Measurements from ENCODE around the gene ATF7. TPM values are rescaled to one million over a fixed set of nuclear protein-coding genes. Genes with fewer than 3 reads are reported as not detected.

ATF7 gene
- total RNA-seq, 1 experiment from 2014 or later, result 26.9 TPM

DNA sequence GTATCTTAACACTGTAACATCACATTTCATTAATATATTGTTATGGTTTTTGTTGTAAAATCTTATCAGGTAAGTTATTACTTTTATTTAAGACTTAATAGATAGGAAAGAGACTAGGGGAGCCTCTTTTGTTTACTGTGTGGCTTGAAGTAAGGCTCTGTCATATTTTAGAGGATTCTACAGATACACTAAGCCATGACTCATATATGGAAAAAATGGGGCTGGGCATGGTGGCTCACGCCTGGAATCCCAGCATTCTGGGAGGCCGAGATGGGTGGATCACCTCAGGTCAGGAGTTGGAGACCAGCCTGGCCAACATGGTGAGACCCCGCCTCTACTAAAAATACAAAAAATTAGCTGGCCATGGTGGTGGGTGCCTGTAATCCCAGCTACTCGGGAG, 95.3 kb downstream of the ATF7 start:
- Mint-ChIP-seq H3K36me3 (ENCODE audit: insufficient read depth, unreplicated experiment) (peaks cover 22% of the 10 kb centered on the region), H3K4me1 (ENCODE audit: low read depth, unreplicated experiment) (no peaks in the 10 kb centered on the region), H3K4me3 (ENCODE audit: unreplicated experiment) (no peak overlapping the region), H3K27me3 (ENCODE audit: insufficient read depth, unreplicated experiment) (no peaks in the 10 kb centered on the region), H3K27ac (ENCODE audit: unreplicated experiment) (no peak overlapping the region), H3K9me3 (ENCODE audit: unreplicated experiment) (no peaks in the 10 kb centered on the region)
- no peak overlapping the region for H3K4me3 ChIP-seq (ENCODE audit: low read depth, low read length)
- ChIA-PET CTCF (no interaction called here), POLR2A (no interaction called here)
- no peaks in the 10 kb centered on the region for H3K9me3 ChIP-seq
- DNase-seq, result no peak
- no peaks in the 10 kb centered on the region for H3K4me1 ChIP-seq
- BruUV-seq (replicated peaks), result no TSS peak
- TF ChIP-seq, protein P1, sequence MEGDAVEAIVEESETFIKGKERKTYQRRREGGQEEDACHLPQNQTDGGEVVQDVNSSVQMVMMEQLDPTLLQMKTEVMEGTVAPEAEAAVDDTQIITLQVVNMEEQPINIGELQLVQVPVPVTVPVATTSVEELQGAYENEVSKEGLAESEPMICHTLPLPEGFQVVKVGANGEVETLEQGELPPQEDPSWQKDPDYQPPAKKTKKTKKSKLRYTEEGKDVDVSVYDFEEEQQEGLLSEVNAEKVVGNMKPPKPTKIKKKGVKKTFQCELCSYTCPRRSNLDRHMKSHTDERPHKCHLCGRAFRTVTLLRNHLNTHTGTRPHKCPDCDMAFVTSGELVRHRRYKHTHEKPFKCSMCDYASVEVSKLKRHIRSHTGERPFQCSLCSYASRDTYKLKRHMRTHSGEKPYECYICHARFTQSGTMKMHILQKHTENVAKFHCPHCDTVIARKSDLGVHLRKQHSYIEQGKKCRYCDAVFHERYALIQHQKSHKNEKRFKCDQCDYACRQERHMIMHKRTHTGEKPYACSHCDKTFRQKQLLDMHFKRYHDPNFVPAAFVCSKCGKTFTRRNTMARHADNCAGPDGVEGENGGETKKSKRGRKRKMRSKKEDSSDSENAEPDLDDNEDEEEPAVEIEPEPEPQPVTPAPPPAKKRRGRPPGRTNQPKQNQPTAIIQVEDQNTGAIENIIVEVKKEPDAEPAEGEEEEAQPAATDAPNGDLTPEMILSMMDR (IDR thresholded peaks at IDR 0.05; ENCODE audit: insufficient read depth in 1 of 2, low read depth in 1 of 2, low read length in 1 of 2, severe bottlenecking in 1 of 2, unreplicated experiment in 1 of 2), result no peak
- H3K36me3 ChIP-seq (ENCODE audit: control insufficient read depth, insufficient read depth, low read length), result peaks cover 2% of the 10 kb centered on the region; the same call in 1 of the 2 replicates
- intact Hi-C loops (cut with micrococcal nuclease; ENCODE audit: unreplicated experiment), result no loop called here
- no peaks in the 10 kb centered on the region for H3K27me3 ChIP-seq (replicated peaks; ENCODE audit: control insufficient read depth, insufficient read depth, low read length)

- ChIA-PET CTCF (no interaction called here), POLR2A (no interaction called here)
- Mint-ChIP-seq H3K27me3 (ENCODE audit: insufficient read depth, unreplicated experiment) (no peaks in the 10 kb centered on the region), H3K4me3 (ENCODE audit: unreplicated experiment) (no peak overlapping the region), H3K4me1 (ENCODE audit: low read depth, unreplicated experiment) (no peaks in the 10 kb centered on the region), H3K36me3 (ENCODE audit: insufficient read depth, unreplicated experiment) (peaks cover 14% of the 10 kb centered on the region), H3K27ac (ENCODE audit: unreplicated experiment) (no peak overlapping the region), H3K9me3 (ENCODE audit: unreplicated experiment) (no peaks in the 10 kb centered on the region)
- Histone ChIP-seq H3K27me3 (replicated peaks; ENCODE audit: control insufficient read depth, insufficient read depth, low read length) (no peaks in the 10 kb centered on the region), H3K4me1 (no peaks in the 10 kb centered on the region), H3K9me3 (no peaks in the 10 kb centered on the region), H3K4me3 (ENCODE audit: low read depth, low read length) (no peak overlapping the region), H3K36me3 (ENCODE audit: control insufficient read depth, insufficient read depth, low read length) (peaks cover 2% of the 10 kb centered on the region; the same call in 1 of the 2 replicates)
- DNase-seq, result no peak
- intact Hi-C loops (cut with micrococcal nuclease; ENCODE audit: unreplicated experiment), result no loop called here
- BruUV-seq (replicated peaks), result no TSS peak
- TF ChIP-seq, protein P1 (IDR thresholded peaks at IDR 0.05; ENCODE audit: insufficient read depth in 1 of 2, low read depth in 1 of 2, low read length in 1 of 2, severe bottlenecking in 1 of 2, unreplicated experiment in 1 of 2), result no peak
These were observed 96.1 kb downstream of the ATF7 start for GRCh38 chr12:53530061-53530460.

GRCh38 chr12:53524476-53524875, 101.7 kb downstream of the ATF7 start:
- Mint-ChIP-seq H3K9me3 (ENCODE audit: unreplicated experiment) (no peaks in the 10 kb centered on the region), H3K27ac (ENCODE audit: unreplicated experiment) (no peak overlapping the region), H3K27me3 (ENCODE audit: insufficient read depth, unreplicated experiment) (no peaks in the 10 kb centered on the region), H3K4me3 (ENCODE audit: unreplicated experiment) (no peak overlapping the region), H3K4me1 (ENCODE audit: low read depth, unreplicated experiment) (no peaks in the 10 kb centered on the region), H3K36me3 (ENCODE audit: insufficient read depth, unreplicated experiment) (peaks cover 33% of the 10 kb centered on the region)
- H3K27me3 ChIP-seq (replicated peaks; ENCODE audit: control insufficient read depth, insufficient read depth, low read length), result no peaks in the 10 kb centered on the region
- POLR2A ChIA-PET, result no interaction called here
- no peak overlapping the region for H3K4me3 ChIP-seq (ENCODE audit: low read depth, low read length)
- no peaks in the 10 kb centered on the region; the same call in 1 of the 2 replicates for H3K36me3 ChIP-seq (ENCODE audit: control insufficient read depth, insufficient read depth, low read length)
- TF ChIP-seq, protein P1 (IDR thresholded peaks at IDR 0.05; ENCODE audit: insufficient read depth in 1 of 2, low read depth in 1 of 2, low read length in 1 of 2, severe bottlenecking in 1 of 2, unreplicated experiment in 1 of 2), result no peak
- H3K4me1 ChIP-seq, result no peaks in the 10 kb centered on the region
- intact Hi-C loops (cut with micrococcal nuclease; ENCODE audit: unreplicated experiment), result no loop called here
- no TSS peak for BruUV-seq (replicated peaks)
- DNase-seq, result no peak
- CTCF ChIA-PET, result no interaction called here
- H3K9me3 ChIP-seq, result no peaks in the 10 kb centered on the region
